ENCODE results near the gene AMOTL1.

Gene AMOTL1

GRCh38 chr11:94759522-94759921 lies 8.6 kb upstream of the AMOTL1 start:
- TF ChIP-seq, protein P1, sequence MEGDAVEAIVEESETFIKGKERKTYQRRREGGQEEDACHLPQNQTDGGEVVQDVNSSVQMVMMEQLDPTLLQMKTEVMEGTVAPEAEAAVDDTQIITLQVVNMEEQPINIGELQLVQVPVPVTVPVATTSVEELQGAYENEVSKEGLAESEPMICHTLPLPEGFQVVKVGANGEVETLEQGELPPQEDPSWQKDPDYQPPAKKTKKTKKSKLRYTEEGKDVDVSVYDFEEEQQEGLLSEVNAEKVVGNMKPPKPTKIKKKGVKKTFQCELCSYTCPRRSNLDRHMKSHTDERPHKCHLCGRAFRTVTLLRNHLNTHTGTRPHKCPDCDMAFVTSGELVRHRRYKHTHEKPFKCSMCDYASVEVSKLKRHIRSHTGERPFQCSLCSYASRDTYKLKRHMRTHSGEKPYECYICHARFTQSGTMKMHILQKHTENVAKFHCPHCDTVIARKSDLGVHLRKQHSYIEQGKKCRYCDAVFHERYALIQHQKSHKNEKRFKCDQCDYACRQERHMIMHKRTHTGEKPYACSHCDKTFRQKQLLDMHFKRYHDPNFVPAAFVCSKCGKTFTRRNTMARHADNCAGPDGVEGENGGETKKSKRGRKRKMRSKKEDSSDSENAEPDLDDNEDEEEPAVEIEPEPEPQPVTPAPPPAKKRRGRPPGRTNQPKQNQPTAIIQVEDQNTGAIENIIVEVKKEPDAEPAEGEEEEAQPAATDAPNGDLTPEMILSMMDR (IDR thresholded peaks at IDR 0.05; ENCODE audit: low read length, missing control alignments), result no peak
- H3K4me3 ChIP-seq (replicated peaks; ENCODE audit: low read depth, low read length), result no peak overlapping the region
- no peak for DNase-seq (ENCODE audit: low read depth)

GRCh38 chr11:94760296-94760695 lies 7.9 kb upstream of the AMOTL1 start:
- TF ChIP-seq, protein P1 (IDR thresholded peaks at IDR 0.05; ENCODE audit: low read length, missing control alignments), result no peak
- no peak for DNase-seq (ENCODE audit: low read depth)
- H3K4me3 ChIP-seq (replicated peaks; ENCODE audit: low read depth, low read length), result no peak overlapping the region

GRCh38 chr11:94762208-94762607 lies 5.9 kb upstream of the AMOTL1 start:
- no peak overlapping the region for H3K4me3 ChIP-seq (replicated peaks; ENCODE audit: low read depth, low read length)
- no peak for DNase-seq (ENCODE audit: low read depth)
- TF ChIP-seq, protein P1 (IDR thresholded peaks at IDR 0.05; ENCODE audit: low read length, missing control alignments), result peak; percentile 45

GRCh38 chr11:94762995-94763394 lies 5.2 kb upstream of the AMOTL1 start:
- no peak for DNase-seq (ENCODE audit: low read depth)
- TF ChIP-seq, protein P1 (IDR thresholded peaks at IDR 0.05; ENCODE audit: low read length, missing control alignments), result no peak
- H3K4me3 ChIP-seq (replicated peaks; ENCODE audit: low read depth, low read length), result no peak overlapping the region

GRCh38 chr11:94766713-94767206 lies 1.4 kb upstream of the AMOTL1 start:
- TF ChIP-seq, protein P1 (IDR thresholded peaks at IDR 0.05; ENCODE audit: low read length, missing control alignments), result no peak
- no peak overlapping the region for H3K4me3 ChIP-seq (replicated peaks; ENCODE audit: low read depth, low read length)
- no peak for DNase-seq (ENCODE audit: low read depth)

DNA sequence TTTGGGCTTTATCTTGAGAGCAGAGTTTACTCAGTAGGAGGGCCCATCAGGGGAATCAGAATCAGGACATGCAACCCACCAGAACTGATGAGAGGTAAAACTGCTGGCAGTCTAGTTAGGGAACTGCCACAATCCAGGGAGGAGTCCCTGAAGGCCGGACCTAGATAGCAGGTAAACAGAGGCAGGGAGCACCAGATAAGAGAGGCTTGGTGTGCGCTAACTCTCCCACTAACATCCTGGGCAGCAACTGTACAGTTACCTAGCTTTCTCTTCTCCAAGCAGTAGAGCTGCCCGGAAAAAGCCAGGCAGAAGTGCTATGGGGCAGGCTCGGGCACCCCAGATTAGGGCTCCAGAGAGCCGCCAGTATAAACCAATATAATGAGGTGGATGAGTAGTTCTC lies 865 bp upstream of the AMOTL1 start:
- H3K4me3 ChIP-seq (replicated peaks; ENCODE audit: low read depth, low read length), result no peak overlapping the region
- no peak for DNase-seq (ENCODE audit: low read depth)
- TF ChIP-seq, protein P1 (IDR thresholded peaks at IDR 0.05; ENCODE audit: low read length, missing control alignments), result no peak

All from fibroblast of pulmonary artery (primary cell).